PC-9 (cell line): ENCODE measurements around the gene TMEM39B.

Experiments
- EZH2 ChIP-seq: fragments of 200-600 bp; sonication (generic); IDR thresholded peaks from 2 replicates; pipeline ENCODE4 v1.8.0; 2017; ENCODE audit warnings: antibody characterized with exemption, low read depth
- TF ChIP-seq, protein P1 (sequence below): fragments of 200-600 bp; sonication (generic); conservative IDR thresholded peaks from 2 replicates; pipeline ENCODE4 v1.6.1; 2017; ENCODE audit warnings: mixed run types, antibody characterized with exemption, mild to moderate bottlenecking, moderate library complexity

DNA sequence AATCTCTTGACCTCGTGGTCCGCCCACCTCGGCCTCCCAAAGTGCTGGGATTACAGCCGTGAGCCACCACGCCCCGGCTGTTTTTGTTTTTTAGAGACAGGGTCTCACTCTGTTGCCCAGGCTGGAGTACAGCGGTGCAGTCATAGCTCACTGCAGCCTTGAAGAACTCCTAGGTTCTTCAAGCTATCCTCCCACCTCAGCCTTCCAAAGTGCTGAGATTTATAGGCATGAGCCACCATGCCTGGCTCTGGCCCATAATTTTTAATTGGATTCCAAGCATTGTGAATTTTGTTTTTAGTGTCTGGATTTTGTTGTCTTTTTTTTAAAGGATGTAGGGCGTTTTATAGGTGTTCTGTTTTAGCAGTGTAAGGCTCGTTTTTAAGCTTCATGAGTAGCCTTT lies 78.1 kb downstream of the TMEM39B start:
- TF ChIP-seq, protein P1, sequence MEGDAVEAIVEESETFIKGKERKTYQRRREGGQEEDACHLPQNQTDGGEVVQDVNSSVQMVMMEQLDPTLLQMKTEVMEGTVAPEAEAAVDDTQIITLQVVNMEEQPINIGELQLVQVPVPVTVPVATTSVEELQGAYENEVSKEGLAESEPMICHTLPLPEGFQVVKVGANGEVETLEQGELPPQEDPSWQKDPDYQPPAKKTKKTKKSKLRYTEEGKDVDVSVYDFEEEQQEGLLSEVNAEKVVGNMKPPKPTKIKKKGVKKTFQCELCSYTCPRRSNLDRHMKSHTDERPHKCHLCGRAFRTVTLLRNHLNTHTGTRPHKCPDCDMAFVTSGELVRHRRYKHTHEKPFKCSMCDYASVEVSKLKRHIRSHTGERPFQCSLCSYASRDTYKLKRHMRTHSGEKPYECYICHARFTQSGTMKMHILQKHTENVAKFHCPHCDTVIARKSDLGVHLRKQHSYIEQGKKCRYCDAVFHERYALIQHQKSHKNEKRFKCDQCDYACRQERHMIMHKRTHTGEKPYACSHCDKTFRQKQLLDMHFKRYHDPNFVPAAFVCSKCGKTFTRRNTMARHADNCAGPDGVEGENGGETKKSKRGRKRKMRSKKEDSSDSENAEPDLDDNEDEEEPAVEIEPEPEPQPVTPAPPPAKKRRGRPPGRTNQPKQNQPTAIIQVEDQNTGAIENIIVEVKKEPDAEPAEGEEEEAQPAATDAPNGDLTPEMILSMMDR: no peak
- TF ChIP-seq EZH2: no peak
